HepG2 (cell line): ENCODE results near the gene JPH2. TPM values are rescaled to one million over a fixed set of nuclear protein-coding genes. Genes with fewer than 3 reads are reported as not detected.

Source experiments
- ARID5B ChIP-seq: IDR thresholded peaks from 2 replicates; pipeline ENCODE4 v1.4.0; 2020; ENCODE audit warnings: mild to moderate bottlenecking, missing genetic modification reagents
- ATF2 ChIP-seq: sonication (generic); formaldehyde crosslinking; IDR thresholded peaks from 2 replicates; pipeline ENCODE4 v1.4.0; 2020; ENCODE audit warnings: missing genetic modification reagents
- FOXK1 ChIP-seq: sonication (generic); formaldehyde crosslinking; IDR thresholded peaks from 2 replicates; pipeline ENCODE4 v1.4.0; 2020; ENCODE audit warnings: low read depth, missing genetic modification reagents, borderline replicate concordance
- HOXA5 ChIP-seq: sonication (generic); formaldehyde crosslinking; IDR thresholded peaks from 2 replicates; pipeline ENCODE4 v1.4.0; 2020; ENCODE audit warnings: missing genetic modification reagents
- MAZ ChIP-seq, 2 experiments: sonication (generic) in 1 of 2; formaldehyde crosslinking in 1 of 2; IDR thresholded peaks; 2 replicates each; pipeline versions ENCODE4 v1.5.0 to v1.6.1; 2012 to 2020; ENCODE audit warnings: low read depth in 2 of 2, mild to moderate bottlenecking in 2 of 2, borderline replicate concordance in 1 of 2, improper control_type of control experiment in 1 of 2, low read length in 1 of 2, missing genetic modification reagents in 1 of 2, moderate library complexity in 1 of 2
- SAP130 ChIP-seq: IDR thresholded peaks from 2 replicates; pipeline ENCODE4 v1.6.1; 2016; ENCODE audit warnings: low read depth
- TFDP1 ChIP-seq: IDR thresholded peaks from 2 replicates; pipeline ENCODE4 v1.6.1; 2016; ENCODE audit warnings: missing compliant biosample characterization, missing genetic modification reagents, borderline replicate concordance
- THAP8 ChIP-seq: sonication (generic); formaldehyde crosslinking; IDR thresholded peaks from 2 replicates; pipeline ENCODE4 v1.5.1; 2020; ENCODE audit warnings: missing genetic modification reagents, mild to moderate bottlenecking, borderline replicate concordance
- TOPORS ChIP-seq: sonication (generic); formaldehyde crosslinking; IDR thresholded peaks from 2 replicates; pipeline ENCODE4 v1.8.0; 2023; ENCODE audit warnings: mild to moderate bottlenecking, missing genetic modification reagents
- ZHX1 ChIP-seq: sonication (generic); formaldehyde crosslinking; IDR thresholded peaks from 2 replicates; pipeline ENCODE4 v1.8.1; 2022; ENCODE audit warnings: low read depth, mild to moderate bottlenecking, missing genetic modification reagents
- ZNF180 ChIP-seq: sonication (generic); formaldehyde crosslinking; IDR thresholded peaks from 2 replicates; pipeline ENCODE4 v1.4.0; 2020; ENCODE audit warnings: low read depth, missing genetic modification reagents, borderline replicate concordance
- ZNF235 ChIP-seq: sonication (generic); formaldehyde crosslinking; IDR thresholded peaks from 2 replicates; pipeline ENCODE4 v1.8.1; 2023; ENCODE audit warnings: mild to moderate bottlenecking, missing genetic modification reagents, borderline replicate concordance
- ZNF367 ChIP-seq: sonication (generic); formaldehyde crosslinking; IDR thresholded peaks from 2 replicates; pipeline ENCODE4 v1.4.0; 2020; ENCODE audit warnings: missing genetic modification reagents, borderline replicate concordance
- ZNF460 ChIP-seq: sonication (generic); formaldehyde crosslinking; IDR thresholded peaks from 2 replicates; pipeline ENCODE4 v1.5.1; 2020; ENCODE audit warnings: missing genetic modification reagents, mild to moderate bottlenecking, borderline replicate concordance
- ZNF629 ChIP-seq: sonication (generic); formaldehyde crosslinking; conservative IDR thresholded peaks from 2 replicates; pipeline ENCODE4 v1.5.0; 2020; ENCODE audit warnings: missing genetic modification reagents
- ZNF777 ChIP-seq: sonication (generic); formaldehyde crosslinking; IDR thresholded peaks from 2 replicates; pipeline ENCODE4 v1.4.0; 2020; ENCODE audit warnings: missing genetic modification reagents
- ZSCAN25 ChIP-seq: sonication (generic); formaldehyde crosslinking; IDR thresholded peaks from 2 replicates; pipeline ENCODE4 v1.8.0; 2022; ENCODE audit warnings: mild to moderate bottlenecking, missing genetic modification reagents
- polyA plus RNA-seq, 8 experiments: library from polyadenylated mRNA; depleted of rRNA in 3 of 8; stranded (reverse) in 7 of 8; unstranded in 1 of 8; fragments of >200 nt; fragmentation: Illumina TruSeq in 4 of 8; extraction: Trizol in 4 of 8; gene quantifications; 2 replicates each; pipeline versions ENCODE4 v1.2.1 to v1.2.3, GENCODE V29; 2011 to 2016; ENCODE audit warnings: low read depth in 4 of 8, missing spikeins in 1 of 8, mixed read lengths in 1 of 8; ENCODE audit not compliant: insufficient read depth in 1 of 8
- total RNA-seq, 5 experiments: library from RNA; depleted of rRNA; stranded (reverse); fragments of >200 nt; fragmentation: Illumina TruSeq; extraction: Trizol; gene quantifications; 2 replicates each; pipeline ENCODE4 v1.2.3, GENCODE V29; 2016; ENCODE audit warnings: low read depth in 1 of 5

Gene JPH2
- total and polyA plus RNA-seq, 2 of the 13 experiments (the other 11 are each of a cell fraction or from before 2014, with no cell fraction given), result 0.42 TPM; not detected in 1

GRCh38 chr20:44209686-44210405 lies 22.9 kb upstream of the JPH2 start (continued):
- TF ChIP-seq ZNF629 (CRISPR knock-in tag), result 0 out of 2 replicates have a peak, but pooled peaks have one; percentile 7
- TF ChIP-seq ZSCAN25 (CRISPR knock-in tag), result no peak
- TF ChIP-seq TOPORS (CRISPR knock-in tag), result no peak; the same call in 1 of the 2 replicates
- peak; percentile 9; the same call in 1 of the 2 replicates for TF ChIP-seq SAP130 (CRISPR knock-in tag)
- no peak for TF ChIP-seq THAP8
- 0 out of 2 replicates have a peak, but pooled peaks have one; percentile 9 for TF ChIP-seq ZNF777 (CRISPR knock-in tag)
- no peak for TF ChIP-seq MAZ (IDR thresholded peaks at IDR 0.05; ENCODE audit: borderline replicate concordance, low read depth, low read length)
- no peak for TF ChIP-seq MAZ (CRISPR knock-in tag; IDR thresholded peaks at IDR 0.05; ENCODE audit: low read depth)
- no peak; the same call in 1 of the 2 replicates for TF ChIP-seq HOXA5 (CRISPR knock-in tag)
- no peak for TF ChIP-seq FOXK1
- no peak for TF ChIP-seq ZNF180
- 0 out of 2 replicates have a peak, but pooled peaks have one; percentile 1 for TF ChIP-seq TFDP1
- no peak for TF ChIP-seq ARID5B (CRISPR knock-in tag)
- no peak for TF ChIP-seq ZNF235
- TF ChIP-seq ZHX1, result 0 out of 2 replicates have a peak, but pooled peaks have one; percentile 13
- no peak for TF ChIP-seq ZNF367 (CRISPR knock-in tag)
- TF ChIP-seq ZNF460 (CRISPR knock-in tag), result no peak
- peak; percentile 54; the same call in 1 of the 2 replicates for TF ChIP-seq ATF2
